Smooth muscle cell (in vitro differentiated cells): ENCODE measurements around the gene FRAT1. TPM values are rescaled to one million over a fixed set of nuclear protein-coding genes. Genes with fewer than 3 reads are reported as not detected.

ENCODE experiments used
- DNase-seq: peaks from one replicate; lab custom pipeline; 2025; ENCODE audit not compliant: unreplicated experiment; lab: John Stamatoyannopoulos, UW
- H2AFZ ChIP-seq: fragments of 200-600 bp; sonication (generic); 2 replicates; pipeline ENCODE4 v1.6.0; 2016; ENCODE audit warnings: antibody characterized with exemption, low read depth, mild to moderate bottlenecking
- H3F3A ChIP-seq: fragments of 200-600 bp; sonication (generic); 2 replicates; pipeline ENCODE4 v1.6.0; 2017; ENCODE audit warnings: antibody characterized with exemption, low read depth
- H3K27ac ChIP-seq: fragments of 200-600 bp; sonication (generic); 2 replicates; pipeline ENCODE4 v1.5.1; 2016; ENCODE audit warnings: low read depth, mild to moderate bottlenecking
- H3K27me3 ChIP-seq: fragments of 200-600 bp; sonication (generic); 2 replicates; pipeline ENCODE4 v1.6.1; 2016; ENCODE audit warnings: low read depth, mild to moderate bottlenecking
- H3K36me3 ChIP-seq: fragments of 200-600 bp; sonication (generic); 2 replicates; pipeline ENCODE4 v1.5.1; 2016; ENCODE audit warnings: low read depth
- H3K4me1 ChIP-seq: fragments of 200-600 bp; sonication (generic); 2 replicates; pipeline ENCODE4 v1.5.1; 2016; ENCODE audit warnings: low read depth
- H3K4me2 ChIP-seq: fragments of 200-600 bp; sonication (generic); 2 replicates; pipeline ENCODE4 v1.6.0; 2016; ENCODE audit warnings: mild to moderate bottlenecking
- H3K4me3 ChIP-seq: fragments of 200-600 bp; sonication (generic); 2 replicates; pipeline ENCODE4 v1.5.1; 2016; ENCODE audit warnings: mild to moderate bottlenecking
- H3K79me2 ChIP-seq: fragments of 200-600 bp; sonication (generic); 2 replicates; pipeline ENCODE4 v1.6.0; 2016; ENCODE audit warnings: low read depth, mild to moderate bottlenecking
- H3K9ac ChIP-seq: fragments of 200-600 bp; sonication (generic); 2 replicates; pipeline ENCODE4 v1.6.0; 2016; ENCODE audit warnings: low read depth
- H3K9me3 ChIP-seq: fragments of 200-600 bp; sonication (generic); replicated peaks from 2 replicates; pipeline ENCODE4 v1.5.1; 2016; ENCODE audit warnings: low read depth
- H4K20me1 ChIP-seq: fragments of 200-600 bp; sonication (generic); 2 replicates; pipeline ENCODE4 v1.6.0; 2016; ENCODE audit warnings: low read depth
- CTCF ChIP-seq: fragments of 200-600 bp; sonication (generic); IDR thresholded peaks from 2 replicates; pipeline ENCODE4 v1.5.1; 2017; ENCODE audit warnings: borderline replicate concordance, mild to moderate bottlenecking, antibody characterized with exemption; ENCODE audit not compliant: insufficient read depth, poor library complexity, severe bottlenecking
- WGBS: methylation state at CpG from one replicate; pipeline ENCODE4 v1.1.7; 2016; ENCODE audit warnings: low lambda C conversion rate; 5-methylcytosine and 5-hydroxymethylcytosine counted together
- polyA plus RNA-seq: library from polyadenylated mRNA; unstranded; fragments of >200 nt; fragmentation: Nextera tagmentation; extraction: Ambion mirVana; gene quantifications from 2 replicates; pipeline ENCODE4 v1.2.1, GENCODE V29; 2016
- total RNA-seq: library from RNA; depleted of rRNA; stranded (reverse); fragments of >200 nt; gene quantifications from 2 replicates; pipeline ENCODE4 v1.2.3, GENCODE V29; 2014

FRAT1 gene
- total and polyA plus RNA-seq, 2 experiments from 2014 or later: 0.58 to 1.3 TPM

- 94% methylated on average over 7 of the region's 7 CpGs for WGBS
These were observed 37.8 kb downstream of the FRAT1 start for GRCh38 chr10:97356918-97357317.

GRCh38 chr10:97358349-97358748, 39.3 kb downstream of the FRAT1 start:
- H4K20me1 ChIP-seq: no peaks in the 10 kb centered on the region
- H3K4me2 ChIP-seq: no peak overlapping the region
- H3K4me3 ChIP-seq: no peak overlapping the region
- TF ChIP-seq CTCF: no peak
- WGBS: 94% methylated on average over 4 of the region's 4 CpGs
- H3K4me1 ChIP-seq: no peaks in the 10 kb centered on the region
- no peaks in the 10 kb centered on the region for H3F3A ChIP-seq
- H3K9ac ChIP-seq: no peak overlapping the region
- H3K36me3 ChIP-seq: no peaks in the 10 kb centered on the region
- H3K79me2 ChIP-seq: no peaks in the 10 kb centered on the region
- no peak overlapping the region for H3K27ac ChIP-seq
- H3K27me3 ChIP-seq: no peaks in the 10 kb centered on the region
- no peak overlapping the region for H2AFZ ChIP-seq
- H3K9me3 ChIP-seq: no peaks in the 10 kb centered on the region
- no peak for DNase-seq

More at GRCh38 chr10:97356918-97357317, 37.8 kb downstream of the FRAT1 start:
- Histone ChIP-seq H3K4me3 (no peak overlapping the region), H3K9me3 (no peaks in the 10 kb centered on the region), H3K27ac (no peak overlapping the region), H3K4me2 (no peak overlapping the region), H3K4me1 (no peaks in the 10 kb centered on the region), H3F3A (no peaks in the 10 kb centered on the region), H3K36me3 (no peaks in the 10 kb centered on the region), H3K9ac (no peak overlapping the region), H4K20me1 (no peaks in the 10 kb centered on the region), H3K27me3 (no peaks in the 10 kb centered on the region), H2AFZ (no peak overlapping the region), H3K79me2 (no peaks in the 10 kb centered on the region)
- TF ChIP-seq CTCF: no peak
- no peak for DNase-seq

GRCh38 chr10:97358781-97359180, 39.7 kb downstream of the FRAT1 start:
- Histone ChIP-seq H3K4me2 (no peak overlapping the region), H3F3A (no peaks in the 10 kb centered on the region), H3K27me3 (no peaks in the 10 kb centered on the region), H3K4me3 (no peak overlapping the region), H3K36me3 (no peaks in the 10 kb centered on the region), H3K9me3 (no peaks in the 10 kb centered on the region), H3K4me1 (no peaks in the 10 kb centered on the region), H2AFZ (no peak overlapping the region), H3K27ac (no peak overlapping the region), H4K20me1 (no peaks in the 10 kb centered on the region), H3K79me2 (no peaks in the 10 kb centered on the region), H3K9ac (no peak overlapping the region)
- WGBS: 97% methylated on average over 3 of the region's 3 CpGs
- DNase-seq: no peak
- no peak for TF ChIP-seq CTCF

GRCh38 chr10:97360705-97361536, 41.9 kb downstream of the FRAT1 start:
- Histone ChIP-seq H3K4me3 (no peak overlapping the region), H3K27ac (no peak overlapping the region), H4K20me1 (no peaks in the 10 kb centered on the region), H3K36me3 (no peaks in the 10 kb centered on the region), H3K9me3 (no peaks in the 10 kb centered on the region), H3K79me2 (no peaks in the 10 kb centered on the region), H3F3A (no peaks in the 10 kb centered on the region), H2AFZ (no peak overlapping the region), H3K4me2 (no peak overlapping the region), H3K4me1 (no peaks in the 10 kb centered on the region), H3K9ac (no peak overlapping the region), H3K27me3 (no peaks in the 10 kb centered on the region)
- TF ChIP-seq CTCF: no peak
- WGBS: 83% methylated on average over 11 of the region's 11 CpGs
- no peak for DNase-seq
